H9 (cell line): ENCODE data around the gene TIPIN. TPM values are rescaled to one million over a fixed set of nuclear protein-coding genes. Genes with fewer than 3 reads are reported as not detected.

Source experiments
- DNase-seq: peaks from one replicate; pipeline ENCODE4 v3.0.0-alpha.2; 2017
- H2AFZ ChIP-seq: one replicate; pipeline ENCODE4 v1.6.1; 2013; ENCODE audit warnings: mild to moderate bottlenecking, low read length, control low read depth, moderate library complexity
- H2AK5ac ChIP-seq: 2 replicates; pipeline ENCODE4 v1.6.1; 2013; ENCODE audit warnings: low read length, control low read depth, mixed read lengths; ENCODE audit not compliant: insufficient read length
- H2BK120ac ChIP-seq: one replicate; pipeline ENCODE4 v1.6.1; 2013; ENCODE audit warnings: low read depth, mild to moderate bottlenecking, low read length, control low read depth, inconsistent platforms; ENCODE audit not compliant: poor library complexity, severe bottlenecking
- H2BK12ac ChIP-seq: 2 replicates; pipeline ENCODE4 v1.6.1; 2013; ENCODE audit warnings: low read length, control low read depth, mixed read lengths, low read depth; ENCODE audit not compliant: insufficient read length
- H2BK15ac ChIP-seq: 2 replicates; pipeline ENCODE4 v1.6.1; 2013; ENCODE audit warnings: low read depth, low read length, control low read depth
- H2BK20ac ChIP-seq: one replicate; pipeline ENCODE4 v1.6.1; 2013; ENCODE audit warnings: low read depth, mild to moderate bottlenecking, low read length, control low read depth, inconsistent platforms; ENCODE audit not compliant: poor library complexity, severe bottlenecking
- H2BK5ac ChIP-seq: 2 replicates; pipeline ENCODE4 v1.6.1; 2013; ENCODE audit warnings: low read length, control low read depth, mixed read lengths; ENCODE audit not compliant: insufficient read length
- H3K14ac ChIP-seq: 2 replicates; pipeline ENCODE4 v1.6.1; 2013; ENCODE audit warnings: low read length, control low read depth; ENCODE audit not compliant: insufficient read depth
- H3K18ac ChIP-seq: 2 replicates; pipeline ENCODE4 v1.6.1; 2013; ENCODE audit warnings: low read depth, mild to moderate bottlenecking, mixed read lengths, low read length, control low read depth; ENCODE audit not compliant: insufficient read length
- H3K23ac ChIP-seq: 2 replicates; pipeline ENCODE4 v1.6.1; 2013; ENCODE audit warnings: low read length, control low read depth, mixed read lengths, low read depth; ENCODE audit not compliant: insufficient read length
- H3K23me2 ChIP-seq: 2 replicates; pipeline ENCODE4 v1.6.1; 2013; ENCODE audit warnings: low read depth, mild to moderate bottlenecking, mixed read lengths, low read length, control low read depth; ENCODE audit not compliant: insufficient read length, poor library complexity, severe bottlenecking
- H3K27ac ChIP-seq: 2 replicates; pipeline ENCODE4 v1.5.1; 2013; ENCODE audit warnings: low read length, control low read depth, mixed read lengths, low read depth; ENCODE audit not compliant: insufficient read length
- H3K27me3 ChIP-seq: 2 replicates; pipeline ENCODE4 v1.6.1; 2013; ENCODE audit warnings: low read length, control low read depth, inconsistent platforms; ENCODE audit not compliant: insufficient read depth
- H3K4ac ChIP-seq: 2 replicates; pipeline ENCODE4 v1.6.1; 2013; ENCODE audit warnings: low read depth, mild to moderate bottlenecking, control low read depth, inconsistent platforms, low read length, moderate library complexity
- H3K4me1 ChIP-seq: 2 replicates; pipeline ENCODE4 v1.6.1; 2013; ENCODE audit warnings: low read length, control low read depth, inconsistent platforms; ENCODE audit not compliant: insufficient read depth
- H3K4me2 ChIP-seq: 2 replicates; pipeline ENCODE4 v1.6.1; 2013; ENCODE audit warnings: low read length, control low read depth, mixed read lengths; ENCODE audit not compliant: insufficient read length, insufficient read depth
- H3K56ac ChIP-seq: 2 replicates; pipeline ENCODE4 v1.6.1; 2013; ENCODE audit warnings: low read depth, mild to moderate bottlenecking, mixed read lengths, low read length, control low read depth; ENCODE audit not compliant: insufficient read length
- H3K79me1 ChIP-seq: 2 replicates; pipeline ENCODE4 v1.6.1; 2013; ENCODE audit warnings: low read depth, mild to moderate bottlenecking, moderate library complexity, low read length, control low read depth, inconsistent platforms; ENCODE audit not compliant: insufficient read depth, poor library complexity, severe bottlenecking
- H3K79me2 ChIP-seq: 2 replicates; pipeline ENCODE4 v1.6.1; 2013; ENCODE audit warnings: low read length, control low read depth, inconsistent platforms; ENCODE audit not compliant: insufficient read depth
- H3K9ac ChIP-seq: 2 replicates; pipeline ENCODE4 v1.6.1; 2013; ENCODE audit warnings: low read length, control low read depth, mixed read lengths; ENCODE audit not compliant: insufficient read length; ENCODE audit errors: extremely low read depth
- H3K9me3 ChIP-seq: one replicate; pipeline ENCODE4 v1.6.1; 2013; ENCODE audit warnings: low read depth, low read length, inconsistent platforms; ENCODE audit not compliant: control insufficient read depth
- H3T11ph ChIP-seq: one replicate; pipeline ENCODE4 v1.6.1; 2013; ENCODE audit warnings: mild to moderate bottlenecking, low read length, control low read depth, inconsistent platforms
- H4K20me1 ChIP-seq: one replicate; pipeline ENCODE4 v1.6.1; 2013; ENCODE audit not compliant: control insufficient read depth, insufficient read length, insufficient read depth
- H4K5ac ChIP-seq: 2 replicates; pipeline ENCODE4 v1.6.1; 2013; ENCODE audit warnings: low read depth, mild to moderate bottlenecking, mixed read lengths, low read length, control low read depth; ENCODE audit not compliant: insufficient read length
- H4K8ac ChIP-seq: replicated peaks from 2 replicates; pipeline ENCODE4 v1.6.1; 2013; ENCODE audit warnings: low read length, control low read depth, mixed read lengths, low read depth; ENCODE audit not compliant: insufficient read length
- H4K91ac ChIP-seq: 2 replicates; pipeline ENCODE4 v1.6.1; 2013; ENCODE audit warnings: low read depth, mild to moderate bottlenecking, moderate library complexity, mixed read lengths, low read length, control low read depth; ENCODE audit not compliant: insufficient read length
- H3K27ac Mint-ChIP-seq, 3 experiments: 2 replicates in 2 of 3; 3 replicates in 1 of 3; pipeline ENCODE4 v1.8.0; 2020 to 2021; ENCODE audit warnings: mixed read lengths in 3 of 3, mild to moderate bottlenecking in 1 of 3, moderate library complexity in 1 of 3
- H3K27me3 Mint-ChIP-seq: 2 replicates; pipeline ENCODE4 v1.8.0; 2021; ENCODE audit warnings: low read depth, mild to moderate bottlenecking, moderate library complexity, mixed read lengths
- H3K36me3 Mint-ChIP-seq, 3 experiments: 2 replicates in 2 of 3; 3 replicates in 1 of 3; pipeline ENCODE4 v1.8.0; 2020 to 2021; ENCODE audit warnings: low read depth in 3 of 3, mixed read lengths in 3 of 3; ENCODE audit not compliant: insufficient read depth in 1 of 3
- H3K4me1 Mint-ChIP-seq, 2 experiments: 2 replicates each; pipeline ENCODE4 v1.8.0; 2020; ENCODE audit warnings: mixed read lengths in 2 of 2
- H3K4me3 Mint-ChIP-seq, 2 experiments: 2 replicates in 1 of 2; 3 replicates in 1 of 2; pipeline ENCODE4 v1.8.0; 2020 to 2021; ENCODE audit warnings: mild to moderate bottlenecking in 2 of 2, mixed read lengths in 2 of 2, moderate library complexity in 1 of 2
- H3K9me3 Mint-ChIP-seq, 2 experiments: 2 replicates in 1 of 2; 3 replicates in 1 of 2; pipeline ENCODE4 v1.8.0; 2020; ENCODE audit warnings: mild to moderate bottlenecking in 2 of 2, mixed read lengths in 2 of 2, moderate library complexity in 1 of 2
- WGBS: extraction: QIAGEN DNeasy Blood & Tissue Kit; methylation state at CpG from one replicate; pipeline ENCODE4 v1.1.7; 2013; ENCODE audit warnings: missing lambda C conversion rate, low lambda C conversion rate, mixed read lengths; ENCODE audit not compliant: insufficient read length; ENCODE audit errors: extremely low coverage; 5-methylcytosine and 5-hydroxymethylcytosine counted together
- total RNA-seq: library from RNA; stranded (reverse); gene quantifications from 2 replicates; pipeline ENCODE4 v1.2.1, GENCODE V29; 2021
- TF ChIP-seq, protein P1 (sequence below): fragments of 200-600 bp; sonication (generic); conservative IDR thresholded peaks from 3 replicates; pipeline ENCODE4 v1.8.0; 2021; ENCODE audit warnings: antibody characterized with exemption, mild to moderate bottlenecking

TIPIN gene
- total RNA-seq, 1 experiment from 2014 or later: 26.9 TPM

DNA sequence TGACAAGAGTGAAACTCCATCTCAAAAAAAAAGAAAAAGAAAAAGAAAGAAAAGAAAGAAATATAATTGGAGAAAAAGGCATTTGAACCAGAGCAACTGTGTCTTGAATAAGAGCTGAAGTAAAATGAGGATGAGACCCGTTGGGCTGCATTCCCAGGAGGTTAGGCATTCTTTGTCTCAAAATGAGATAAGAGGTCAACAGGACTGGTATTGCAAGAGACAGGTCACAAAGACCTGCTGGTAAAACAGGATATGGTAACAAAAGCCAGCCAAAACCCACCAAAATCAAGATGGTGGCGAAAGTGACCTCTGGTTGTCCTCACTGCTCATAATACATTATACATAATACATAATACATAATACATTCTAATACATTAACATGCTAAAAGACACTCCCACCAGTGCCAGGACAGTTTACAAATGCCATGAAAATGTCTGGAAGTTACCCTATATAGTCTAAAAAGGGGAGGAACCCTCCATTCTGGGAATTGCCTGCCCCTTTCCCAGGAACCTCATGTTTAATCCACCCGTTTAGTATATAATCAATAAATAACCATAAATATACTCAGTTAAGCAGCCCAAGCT is 8.6 kb upstream of the TIPIN start:
- no peaks in the 10 kb centered on the region; a peak in 1 of 7 replicates for H3K36me3 Mint-ChIP-seq
- Histone ChIP-seq H3K18ac (no peak overlapping the region), H3K56ac (no peak overlapping the region), H2AK5ac (no peak overlapping the region), H2AFZ (no peak overlapping the region), H3K4me1 (no peaks in the 10 kb centered on the region; the same call in 1 of the 2 replicates), H3K14ac (no peak overlapping the region), H2BK5ac (no peak overlapping the region), H2BK120ac (no peak overlapping the region), H3K79me2 (no peaks in the 10 kb centered on the region), H4K5ac (no peak overlapping the region), H3K27ac (no peak overlapping the region), H2BK15ac (no peak overlapping the region), H3K23me2 (no peaks in the 10 kb centered on the region), H3K23ac (no peak overlapping the region), H3K9ac (no peak overlapping the region), H3K27me3 (no peaks in the 10 kb centered on the region), H2BK12ac (no peak overlapping the region), H4K91ac (no peak overlapping the region), H3K79me1 (no peaks in the 10 kb centered on the region), H3T11ph (no peak overlapping the region), H3K4ac (no peak overlapping the region), H3K4me2 (no peak overlapping the region), H3K9me3 (no peaks in the 10 kb centered on the region), H2BK20ac (no peak overlapping the region), H4K20me1 (no peaks in the 10 kb centered on the region), H4K8ac (no peak overlapping the region)
- TF ChIP-seq, protein P1, sequence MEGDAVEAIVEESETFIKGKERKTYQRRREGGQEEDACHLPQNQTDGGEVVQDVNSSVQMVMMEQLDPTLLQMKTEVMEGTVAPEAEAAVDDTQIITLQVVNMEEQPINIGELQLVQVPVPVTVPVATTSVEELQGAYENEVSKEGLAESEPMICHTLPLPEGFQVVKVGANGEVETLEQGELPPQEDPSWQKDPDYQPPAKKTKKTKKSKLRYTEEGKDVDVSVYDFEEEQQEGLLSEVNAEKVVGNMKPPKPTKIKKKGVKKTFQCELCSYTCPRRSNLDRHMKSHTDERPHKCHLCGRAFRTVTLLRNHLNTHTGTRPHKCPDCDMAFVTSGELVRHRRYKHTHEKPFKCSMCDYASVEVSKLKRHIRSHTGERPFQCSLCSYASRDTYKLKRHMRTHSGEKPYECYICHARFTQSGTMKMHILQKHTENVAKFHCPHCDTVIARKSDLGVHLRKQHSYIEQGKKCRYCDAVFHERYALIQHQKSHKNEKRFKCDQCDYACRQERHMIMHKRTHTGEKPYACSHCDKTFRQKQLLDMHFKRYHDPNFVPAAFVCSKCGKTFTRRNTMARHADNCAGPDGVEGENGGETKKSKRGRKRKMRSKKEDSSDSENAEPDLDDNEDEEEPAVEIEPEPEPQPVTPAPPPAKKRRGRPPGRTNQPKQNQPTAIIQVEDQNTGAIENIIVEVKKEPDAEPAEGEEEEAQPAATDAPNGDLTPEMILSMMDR: no peak
- H3K9me3 Mint-ChIP-seq: no peaks in the 10 kb centered on the region
- no peaks in the 10 kb centered on the region for H3K27me3 Mint-ChIP-seq
- WGBS: no CpG with 5 or more reads among the region's 3 CpGs
- peaks cover 4 to 7% of the 10 kb centered on the region in 2 experiments for H3K4me1 Mint-ChIP-seq
- H3K4me3 Mint-ChIP-seq: no peak overlapping the region
- no peak for DNase-seq
- no peak overlapping the region for H3K27ac Mint-ChIP-seq
